ENCODE results near the gene GPR55.

DNA sequence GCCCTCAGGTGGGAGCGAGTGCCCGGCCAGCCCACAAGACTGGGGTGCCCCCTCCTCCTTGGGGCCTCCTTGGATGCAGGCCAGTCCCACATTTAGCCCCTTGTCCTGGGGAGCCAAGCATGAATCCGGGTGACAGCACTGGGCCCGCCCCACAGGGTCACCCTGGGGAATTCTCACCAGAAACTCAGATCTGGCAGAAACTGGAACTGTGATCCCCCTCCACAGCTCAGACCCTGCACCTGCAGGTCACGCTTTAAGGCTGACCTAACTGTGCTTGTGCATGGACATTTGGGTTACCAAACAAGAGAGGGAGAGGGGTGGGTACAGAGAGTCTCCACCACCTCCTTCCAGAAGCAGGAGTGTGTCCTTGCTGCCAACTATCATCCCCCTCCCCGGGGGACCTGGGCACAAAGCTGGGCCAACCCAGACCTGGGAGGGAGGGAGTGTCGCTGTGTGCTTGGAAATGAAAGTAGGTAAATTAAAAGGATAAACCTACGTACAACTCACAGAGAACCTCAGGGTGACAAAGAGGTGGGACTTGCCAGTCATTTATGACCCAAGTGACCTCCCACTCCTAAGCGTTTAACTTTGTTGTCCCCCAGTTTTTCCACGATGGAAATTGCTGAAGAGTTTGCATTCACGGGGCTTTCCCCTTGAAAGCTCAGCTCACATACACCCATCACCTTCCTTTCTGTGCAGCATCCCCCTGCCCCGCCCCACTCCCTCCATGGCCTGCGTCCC is 51.2 kb downstream of the GPR55 start:
- no peak for TF ChIP-seq POLR2A (IDR thresholded peaks at IDR 0.05)
- TF ChIP-seq, protein P1, sequence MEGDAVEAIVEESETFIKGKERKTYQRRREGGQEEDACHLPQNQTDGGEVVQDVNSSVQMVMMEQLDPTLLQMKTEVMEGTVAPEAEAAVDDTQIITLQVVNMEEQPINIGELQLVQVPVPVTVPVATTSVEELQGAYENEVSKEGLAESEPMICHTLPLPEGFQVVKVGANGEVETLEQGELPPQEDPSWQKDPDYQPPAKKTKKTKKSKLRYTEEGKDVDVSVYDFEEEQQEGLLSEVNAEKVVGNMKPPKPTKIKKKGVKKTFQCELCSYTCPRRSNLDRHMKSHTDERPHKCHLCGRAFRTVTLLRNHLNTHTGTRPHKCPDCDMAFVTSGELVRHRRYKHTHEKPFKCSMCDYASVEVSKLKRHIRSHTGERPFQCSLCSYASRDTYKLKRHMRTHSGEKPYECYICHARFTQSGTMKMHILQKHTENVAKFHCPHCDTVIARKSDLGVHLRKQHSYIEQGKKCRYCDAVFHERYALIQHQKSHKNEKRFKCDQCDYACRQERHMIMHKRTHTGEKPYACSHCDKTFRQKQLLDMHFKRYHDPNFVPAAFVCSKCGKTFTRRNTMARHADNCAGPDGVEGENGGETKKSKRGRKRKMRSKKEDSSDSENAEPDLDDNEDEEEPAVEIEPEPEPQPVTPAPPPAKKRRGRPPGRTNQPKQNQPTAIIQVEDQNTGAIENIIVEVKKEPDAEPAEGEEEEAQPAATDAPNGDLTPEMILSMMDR (IDR thresholded peaks at IDR 0.05), result no peak
